ENCODE results near the gene MEAF6. TPM values are rescaled to one million over a fixed set of nuclear protein-coding genes. Genes with fewer than 3 reads are reported as not detected.

Gene MEAF6
- total and polyA plus RNA-seq, 2 experiments from 2014 or later = 60.1 to 64.5 TPM

DNA sequence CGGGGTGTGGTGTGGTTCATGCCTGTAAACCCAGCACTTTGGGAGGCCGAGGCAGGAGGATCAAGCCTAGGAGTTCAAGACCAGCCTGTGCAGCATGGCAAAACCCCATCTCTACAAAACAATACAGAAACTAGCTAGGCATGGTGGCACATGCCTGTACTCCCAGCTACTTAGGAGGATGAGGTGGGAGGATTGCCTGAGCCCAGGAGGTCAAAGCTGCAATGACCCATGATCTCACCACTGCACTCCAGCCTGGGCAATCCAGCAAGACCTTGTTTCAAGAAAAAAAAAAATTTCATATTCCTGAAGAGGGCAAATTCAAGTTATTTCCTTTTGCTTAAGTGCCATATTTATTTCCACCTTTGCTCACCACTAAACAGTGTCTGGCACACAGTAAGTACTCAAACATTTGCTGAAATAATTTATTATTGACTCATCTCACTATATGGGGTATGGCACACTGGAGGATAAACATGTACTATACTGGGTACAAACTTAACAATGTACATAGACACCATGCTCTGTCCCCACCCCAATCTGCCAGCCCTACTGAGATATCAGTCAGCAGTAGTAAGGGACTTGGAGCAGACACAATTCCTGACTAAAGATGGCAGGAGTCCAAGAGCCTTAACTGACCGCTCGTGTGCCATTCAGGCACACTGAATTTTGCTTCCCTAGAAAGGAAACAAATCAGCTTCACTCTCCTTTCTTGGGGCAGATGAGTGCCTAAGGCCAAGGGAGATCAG, 15.5 kb downstream of the MEAF6 start:
- Histone ChIP-seq H3K4me3 (no peak overlapping the region), H3K4me1 (ENCODE audit: insufficient read depth) (no peaks in the 10 kb centered on the region), H3F3A (replicated peaks; ENCODE audit: low read depth) (no peaks in the 10 kb centered on the region), H3K9me2 (ENCODE audit: insufficient read depth) (no peaks in the 10 kb centered on the region), H4K20me1 (replicated peaks; ENCODE audit: insufficient read depth) (no peaks in the 10 kb centered on the region; the same call in 1 of the 2 replicates), H3K79me2 (replicated peaks; ENCODE audit: insufficient read depth) (no peaks in the 10 kb centered on the region), H3K27me3 (ENCODE audit: insufficient read depth) (no peaks in the 10 kb centered on the region), H3K27ac (ENCODE audit: low read depth) (no peak overlapping the region), H3K4me2 (no peak overlapping the region), H2AFZ (no peak overlapping the region), H3K36me3 (ENCODE audit: insufficient read depth) (peaks cover 7% of the 10 kb centered on the region; the same call in 1 of the 2 replicates)
- H3K9me3 Mint-ChIP-seq = no peaks in the 10 kb centered on the region
- H3K27ac Mint-ChIP-seq = no peak overlapping the region
- DNase-seq (ENCODE audit: low spot score) (no peak), ATAC-seq (no peak)
- no peak overlapping the region for H3K4me3 Mint-ChIP-seq
- no peaks in the 10 kb centered on the region for H3K4me1 Mint-ChIP-seq
- H3K27me3 Mint-ChIP-seq (ENCODE audit: insufficient read depth, low read depth, poor library complexity) = peaks cover 4% of the 10 kb centered on the region
- TF ChIP-seq ZNF114 (CRISPR knock-in tag; IDR thresholded peaks at IDR 0.05) (no peak), STAT1 (IDR thresholded peaks at IDR 0.05; ENCODE audit: unreplicated experiment) (no peak)
- TF ChIP-seq, protein P1, sequence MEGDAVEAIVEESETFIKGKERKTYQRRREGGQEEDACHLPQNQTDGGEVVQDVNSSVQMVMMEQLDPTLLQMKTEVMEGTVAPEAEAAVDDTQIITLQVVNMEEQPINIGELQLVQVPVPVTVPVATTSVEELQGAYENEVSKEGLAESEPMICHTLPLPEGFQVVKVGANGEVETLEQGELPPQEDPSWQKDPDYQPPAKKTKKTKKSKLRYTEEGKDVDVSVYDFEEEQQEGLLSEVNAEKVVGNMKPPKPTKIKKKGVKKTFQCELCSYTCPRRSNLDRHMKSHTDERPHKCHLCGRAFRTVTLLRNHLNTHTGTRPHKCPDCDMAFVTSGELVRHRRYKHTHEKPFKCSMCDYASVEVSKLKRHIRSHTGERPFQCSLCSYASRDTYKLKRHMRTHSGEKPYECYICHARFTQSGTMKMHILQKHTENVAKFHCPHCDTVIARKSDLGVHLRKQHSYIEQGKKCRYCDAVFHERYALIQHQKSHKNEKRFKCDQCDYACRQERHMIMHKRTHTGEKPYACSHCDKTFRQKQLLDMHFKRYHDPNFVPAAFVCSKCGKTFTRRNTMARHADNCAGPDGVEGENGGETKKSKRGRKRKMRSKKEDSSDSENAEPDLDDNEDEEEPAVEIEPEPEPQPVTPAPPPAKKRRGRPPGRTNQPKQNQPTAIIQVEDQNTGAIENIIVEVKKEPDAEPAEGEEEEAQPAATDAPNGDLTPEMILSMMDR (conservative IDR thresholded peaks at IDR 0.05; ENCODE audit: low read depth in 2 of 2) = no peak
- peaks cover 25% of the 10 kb centered on the region for H3K36me3 Mint-ChIP-seq (ENCODE audit: low read depth)

DNA sequence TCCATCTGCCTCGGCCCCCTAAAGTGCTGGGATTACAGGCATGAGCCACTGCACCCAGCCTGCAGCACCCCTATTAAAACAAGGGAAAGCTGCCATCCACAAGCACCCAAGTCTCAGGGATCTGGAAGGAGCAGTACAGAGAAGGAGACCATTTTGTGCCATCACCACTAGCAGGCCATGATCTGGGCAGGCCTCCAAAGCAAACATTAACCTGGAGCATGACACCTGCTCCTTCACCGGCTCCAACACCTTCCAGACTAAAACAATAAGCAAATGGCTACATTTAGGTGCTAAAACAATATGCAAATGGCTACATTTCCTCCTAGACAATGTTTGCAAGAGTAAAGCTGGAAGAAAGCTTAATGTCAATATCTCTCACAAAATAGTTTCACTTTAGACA, 16.7 kb downstream of the MEAF6 start:
- Mint-ChIP-seq H3K27me3 (ENCODE audit: insufficient read depth, low read depth, poor library complexity) (peaks cover 4% of the 10 kb centered on the region), H3K4me1 (no peaks in the 10 kb centered on the region), H3K36me3 (ENCODE audit: low read depth) (peaks cover 30% of the 10 kb centered on the region), H3K27ac (no peak overlapping the region), H3K9me3 (no peaks in the 10 kb centered on the region), H3K4me3 (no peak overlapping the region)
- H3K9me2 ChIP-seq (ENCODE audit: insufficient read depth) = no peaks in the 10 kb centered on the region
- no peaks in the 10 kb centered on the region for H3K79me2 ChIP-seq (replicated peaks; ENCODE audit: insufficient read depth)
- peaks cover 6% of the 10 kb centered on the region; the same call in 1 of the 2 replicates for H3K36me3 ChIP-seq (ENCODE audit: insufficient read depth)
- no peaks in the 10 kb centered on the region for H4K20me1 ChIP-seq (replicated peaks; ENCODE audit: insufficient read depth)
- H3K4me3 ChIP-seq = no peak overlapping the region
- no peak overlapping the region for H3K4me2 ChIP-seq
- H3F3A ChIP-seq (replicated peaks; ENCODE audit: low read depth) = no peaks in the 10 kb centered on the region
- ATAC-seq = no peak
- no peaks in the 10 kb centered on the region for H3K27me3 ChIP-seq (ENCODE audit: insufficient read depth)
- no peak overlapping the region for H2AFZ ChIP-seq
- H3K4me1 ChIP-seq (ENCODE audit: insufficient read depth) = no peaks in the 10 kb centered on the region
- DNase-seq (ENCODE audit: low spot score) = no peak
- no peak overlapping the region for H3K27ac ChIP-seq (ENCODE audit: low read depth)
- TF ChIP-seq NANOG (IDR thresholded peaks at IDR 0.05; ENCODE audit: borderline replicate concordance) (no peak), ZNF331 (CRISPR knock-in tag; IDR thresholded peaks at IDR 0.05; ENCODE audit: low read depth) (no peak), POLR2AphosphoS5 (IDR thresholded peaks at IDR 0.05; ENCODE audit: low read depth) (no peak), REST (IDR thresholded peaks at IDR 0.05; ENCODE audit: unreplicated experiment) (no peak), ETS1 (IDR thresholded peaks at IDR 0.05) (no peak), JUNB (IDR thresholded peaks at IDR 0.05; ENCODE audit: unreplicated experiment) (no peak), EZH2 (IDR thresholded peaks at IDR 0.05; ENCODE audit: low read depth, unreplicated experiment) (no peak)
- TF ChIP-seq, protein P1 (conservative IDR thresholded peaks at IDR 0.05; ENCODE audit: low read depth in 2 of 2) = no peak
